M059J (cell line): ENCODE results near the gene CFAP107. TPM values are rescaled to one million over a fixed set of nuclear protein-coding genes. Genes with fewer than 3 reads are reported as not detected.
A peak's percentile ranks its signal among the peaks of the same experiment; 100 is the strongest.
"Not testable (repeated sequence)": the region's sequence is repeated elsewhere in the genome, so short reads cannot be mapped to it uniquely, and the experiment has no call there.

Experiments
- DNase-seq: peaks from one replicate; pipeline ENCODE4 v3.0.0-alpha.2; 2012; ENCODE audit warnings: low read depth
- total RNA-seq: library from RNA; depleted of rRNA; stranded (reverse); fragments of >200 nt; shearing (Covaris generic); gene quantifications from 2 replicates; pipeline ENCODE4 v1.2.3, GENCODE V29; 2014; rRNA removed

CFAP107 gene, protein sequence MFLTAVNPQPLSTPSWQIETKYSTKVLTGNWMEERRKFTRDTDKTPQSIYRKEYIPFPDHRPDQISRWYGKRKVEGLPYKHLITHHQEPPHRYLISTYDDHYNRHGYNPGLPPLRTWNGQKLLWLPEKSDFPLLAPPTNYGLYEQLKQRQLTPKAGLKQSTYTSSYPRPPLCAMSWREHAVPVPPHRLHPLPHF
- not detected in 2 replicates for total RNA-seq

DNA sequence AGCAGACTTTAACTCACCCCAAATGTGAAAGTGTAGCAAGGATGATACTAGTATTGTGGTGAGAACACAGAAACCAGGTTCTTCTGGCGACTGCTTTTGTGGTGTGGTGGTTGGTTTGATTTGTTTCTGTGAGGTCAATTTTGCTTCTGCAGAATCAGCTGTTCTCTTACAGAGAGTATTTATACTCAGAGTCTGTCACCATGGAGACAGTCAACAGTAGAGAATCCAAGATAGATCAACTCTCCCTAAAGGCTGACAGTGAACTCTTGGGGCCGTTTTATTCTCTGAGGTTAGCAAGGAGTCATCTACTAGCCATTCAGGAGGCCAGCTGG lies at the start of gene CFAP107:
Gene CFAP107, plus strand, starts transcription at position 209 of the 332 bp plus-strand sequence. CDS start 231 bp downstream, outside the sequence.
- peak; percentile 34 for DNase-seq

DNA sequence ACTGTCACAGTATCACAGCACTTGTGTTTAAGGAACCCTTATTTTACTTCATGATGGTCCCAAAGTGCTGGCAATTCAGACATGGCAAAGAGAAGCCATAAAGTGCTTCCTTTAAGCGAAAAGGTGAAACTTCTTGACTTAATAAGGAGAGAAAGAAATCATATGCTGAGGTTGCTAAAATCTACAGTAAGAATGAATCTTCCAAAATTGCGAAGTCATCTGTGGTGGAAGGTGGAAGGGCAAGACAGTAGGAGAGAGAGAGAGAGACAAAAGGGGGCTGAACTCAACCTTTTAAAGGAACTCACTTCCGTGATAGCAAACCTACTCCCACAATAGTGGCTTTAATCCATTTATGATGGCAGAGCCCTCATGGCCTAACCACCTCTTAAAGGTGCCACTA lies 49.3 kb upstream of the CFAP107 start:
- DNase-seq = no peak

DNA sequence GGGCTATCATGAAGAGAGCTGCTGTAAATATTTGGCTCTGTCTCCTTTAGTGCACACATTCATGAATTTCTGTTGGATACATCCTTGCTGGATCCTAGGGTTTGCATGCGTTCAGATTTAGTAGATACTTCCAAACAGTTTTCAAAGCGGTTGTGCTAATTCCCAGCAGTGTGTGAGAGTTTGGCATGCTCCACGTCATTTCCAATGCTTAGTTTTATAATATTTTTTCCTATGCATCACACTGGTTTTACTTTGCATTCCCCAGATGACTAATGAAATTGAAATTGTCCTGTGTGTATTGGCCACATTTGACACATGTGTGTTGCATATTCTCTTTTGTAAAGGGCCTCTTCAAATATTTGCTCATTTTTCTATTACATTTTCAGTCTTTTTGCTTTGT lies 48.6 kb upstream of the CFAP107 start:
- DNase-seq = no peak

DNA sequence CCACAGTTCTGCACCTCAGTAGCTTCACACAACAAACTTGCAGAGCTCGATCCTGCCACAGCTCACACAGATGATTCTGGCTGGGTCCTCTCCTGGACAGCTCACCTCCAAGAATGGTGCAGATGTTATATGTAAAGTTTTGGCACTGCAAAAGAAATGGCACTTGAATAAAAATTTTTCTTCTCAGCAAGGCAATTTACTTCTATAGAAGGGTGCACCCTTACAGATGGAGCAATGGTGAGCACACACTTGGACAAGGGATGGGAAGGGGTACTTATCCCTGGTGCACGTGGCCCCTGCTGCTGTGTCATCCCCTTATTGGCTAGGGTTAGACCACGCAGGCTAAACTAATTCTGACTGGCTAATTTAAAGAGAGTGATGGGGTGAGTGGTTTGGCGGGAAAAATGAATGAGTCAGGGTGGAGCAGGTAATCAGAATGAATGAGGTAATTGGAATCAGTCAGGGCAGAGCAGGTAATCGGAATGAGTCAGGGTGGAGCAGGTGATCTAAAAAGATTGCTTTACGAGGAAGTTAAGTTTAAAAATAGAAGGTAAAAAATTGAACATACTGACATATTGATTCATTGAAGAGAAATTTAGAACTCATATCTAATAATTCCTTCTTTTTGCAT lies 42.1 kb upstream of the CFAP107 start:
- DNase-seq = no peak

DNA sequence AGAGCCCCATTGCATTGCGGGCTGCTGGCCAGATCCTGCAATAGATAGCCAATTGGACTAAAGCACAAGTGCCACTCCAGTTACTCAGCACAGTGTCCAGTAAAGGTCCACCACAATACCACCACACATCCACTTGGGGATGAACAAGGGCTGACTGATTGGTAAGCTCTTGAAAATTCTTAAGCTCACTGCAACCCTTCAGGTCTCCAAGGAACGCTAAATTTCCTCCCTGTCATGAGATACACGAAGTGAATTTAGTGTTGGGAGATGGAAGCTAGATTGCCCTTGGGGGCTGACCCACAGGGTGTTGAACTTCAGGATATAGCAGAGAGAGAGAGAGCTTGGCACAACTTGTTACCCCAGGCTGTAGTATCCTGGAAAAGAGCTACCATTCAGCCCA lies 39.9 kb upstream of the CFAP107 start:
- DNase-seq = no peak

DNA sequence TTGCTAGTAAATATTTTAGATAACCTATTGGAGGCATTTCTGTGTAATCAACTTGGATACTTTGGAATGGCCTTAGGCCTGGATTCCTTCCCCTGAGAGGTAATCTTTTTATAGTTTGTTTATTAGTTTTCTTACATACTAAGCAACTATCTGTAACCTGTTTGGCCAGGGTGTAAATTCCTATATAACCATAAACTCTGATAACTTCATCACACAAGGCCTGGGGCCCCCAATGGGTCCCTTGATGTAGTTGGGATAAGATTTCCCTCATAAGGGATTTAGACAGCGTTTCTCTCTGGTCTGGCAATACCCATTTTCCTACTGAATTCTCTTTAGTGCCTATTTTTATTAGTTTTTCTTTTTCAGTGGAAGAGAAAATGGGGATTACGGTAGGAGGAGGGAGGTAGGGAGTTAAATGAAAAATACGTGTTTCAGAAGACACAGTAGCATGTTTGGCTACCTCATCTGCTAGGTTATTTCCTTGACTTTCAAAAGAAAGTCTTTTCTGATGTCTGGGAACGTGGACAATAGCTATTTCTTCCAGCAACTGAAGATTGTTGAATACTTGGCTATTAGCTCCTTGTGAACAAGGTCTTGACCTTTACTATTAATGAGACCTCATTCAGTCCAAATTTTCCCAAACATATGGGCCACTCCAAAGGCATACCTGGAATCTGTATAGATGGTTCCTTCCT lies 37.5 kb upstream of the CFAP107 start:
- no peak for DNase-seq

DNA sequence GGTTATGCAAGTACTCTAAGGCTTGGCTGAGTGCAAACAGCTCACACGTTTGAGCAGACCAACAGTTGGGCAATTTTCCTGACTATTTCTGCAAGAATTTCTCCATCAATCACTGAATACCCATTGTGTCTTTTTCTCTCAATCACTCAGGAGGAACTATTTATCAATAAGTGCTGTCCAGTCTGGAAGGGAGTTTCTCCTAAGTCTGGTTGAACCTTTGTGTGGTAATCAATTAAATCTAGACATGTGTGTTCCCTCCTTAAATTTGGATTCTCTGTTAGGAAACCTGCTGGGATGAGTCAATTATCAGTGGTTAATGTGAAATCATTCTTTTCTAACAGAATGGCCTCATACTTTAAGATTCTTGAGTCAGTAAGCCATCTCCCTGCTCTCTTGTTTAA lies 36.9 kb upstream of the CFAP107 start:
- no peak for DNase-seq

DNA sequence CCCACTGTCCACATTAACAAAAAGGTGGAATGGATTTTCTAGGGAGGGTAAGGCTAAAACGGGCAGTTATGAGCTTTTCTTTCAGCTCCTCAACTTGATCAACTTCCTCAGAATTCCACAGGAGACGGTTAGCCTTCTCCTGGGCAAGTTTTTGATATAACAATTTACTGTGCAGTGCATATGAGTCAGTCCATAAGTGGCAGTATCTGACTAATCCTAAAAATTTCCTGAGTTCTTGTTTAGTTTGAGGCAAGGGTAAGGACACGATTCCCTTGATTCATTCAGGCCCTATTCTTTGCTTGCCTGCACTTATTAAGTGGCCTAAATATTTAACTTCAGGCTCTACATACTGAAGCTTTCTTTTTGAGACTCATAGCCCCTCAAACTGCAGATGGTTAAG lies 36.3 kb upstream of the CFAP107 start:
- DNase-seq = no peak

DNA sequence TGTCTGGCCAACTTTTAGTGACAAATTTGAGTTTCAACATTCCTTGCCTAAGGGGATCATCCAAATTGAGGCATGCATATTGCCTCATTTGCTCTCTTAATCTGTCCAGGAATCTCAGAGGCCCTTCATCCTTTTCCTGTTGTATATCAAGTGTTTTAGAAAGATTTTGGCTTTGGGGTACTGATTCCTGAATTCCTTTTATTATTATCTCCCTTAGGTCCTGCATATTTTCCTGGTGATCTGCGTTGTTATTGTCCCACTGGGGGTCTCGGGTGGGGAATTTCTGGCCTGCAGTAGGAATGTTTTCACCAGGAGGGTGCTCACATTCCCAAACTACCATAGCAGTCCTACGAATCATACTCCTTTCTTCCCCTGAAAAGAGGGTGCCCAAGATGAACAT lies 34.5 kb upstream of the CFAP107 start:
- DNase-seq = no peak

DNA sequence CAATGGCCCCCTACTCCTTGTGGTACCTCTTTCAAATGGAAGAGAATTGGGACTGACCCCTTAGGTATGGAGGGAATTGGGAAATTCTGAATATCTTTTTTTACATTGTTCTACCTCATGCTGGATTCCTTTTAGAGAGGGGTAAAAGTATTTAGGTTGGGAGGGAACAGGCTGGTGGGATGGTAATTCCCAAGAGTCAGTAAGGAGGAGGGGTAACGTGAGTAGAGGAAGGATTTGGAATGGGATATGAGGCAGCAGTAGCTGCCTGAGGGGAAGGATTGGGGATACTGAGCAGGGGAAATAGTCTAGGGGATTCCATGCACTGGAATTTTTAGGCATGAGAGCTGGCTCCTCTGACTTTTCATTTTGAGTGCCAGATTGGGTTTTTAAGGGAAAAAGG lies 33.9 kb upstream of the CFAP107 start:
- no peak for DNase-seq

DNA sequence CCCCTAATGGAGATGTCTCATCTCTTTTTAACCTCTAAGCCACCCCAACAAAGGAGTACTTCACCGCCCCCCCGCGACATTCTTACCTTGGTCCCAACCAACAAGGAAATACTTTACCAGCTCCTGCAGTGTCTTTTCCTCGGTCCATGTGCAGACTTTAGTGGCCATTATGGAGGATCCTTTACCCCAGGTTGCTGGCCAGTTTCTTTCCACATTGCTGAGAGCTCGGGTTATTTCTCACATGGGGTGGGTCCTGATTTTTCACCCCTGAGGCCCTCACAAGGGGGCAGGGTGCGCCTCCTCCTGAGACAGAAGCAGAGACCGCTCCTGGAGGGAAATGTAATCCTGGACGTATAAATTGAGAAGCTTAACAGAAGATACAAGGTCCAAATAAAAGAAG lies 33.1 kb upstream of the CFAP107 start:
- no peak for DNase-seq

DNA sequence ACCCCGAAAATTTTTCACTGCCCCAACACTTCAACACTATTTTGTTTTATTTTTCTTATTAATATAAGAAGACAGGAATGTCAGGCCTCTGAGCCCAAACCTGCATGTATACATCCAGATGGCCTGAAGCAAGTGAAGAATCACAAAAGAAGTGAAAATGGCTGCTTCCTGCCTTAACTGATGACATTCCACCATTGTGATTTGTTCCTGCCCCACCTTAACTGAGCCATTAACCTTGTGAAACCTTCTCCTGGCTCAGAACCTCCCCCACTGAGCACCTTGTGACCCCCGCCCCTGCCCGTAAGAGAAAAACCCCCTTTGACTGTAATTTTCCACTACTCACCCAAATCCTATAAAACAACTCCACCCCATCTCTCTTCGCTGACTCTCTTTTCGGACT lies 32.3 kb upstream of the CFAP107 start:
- DNase-seq = not testable (repeated sequence)

DNA sequence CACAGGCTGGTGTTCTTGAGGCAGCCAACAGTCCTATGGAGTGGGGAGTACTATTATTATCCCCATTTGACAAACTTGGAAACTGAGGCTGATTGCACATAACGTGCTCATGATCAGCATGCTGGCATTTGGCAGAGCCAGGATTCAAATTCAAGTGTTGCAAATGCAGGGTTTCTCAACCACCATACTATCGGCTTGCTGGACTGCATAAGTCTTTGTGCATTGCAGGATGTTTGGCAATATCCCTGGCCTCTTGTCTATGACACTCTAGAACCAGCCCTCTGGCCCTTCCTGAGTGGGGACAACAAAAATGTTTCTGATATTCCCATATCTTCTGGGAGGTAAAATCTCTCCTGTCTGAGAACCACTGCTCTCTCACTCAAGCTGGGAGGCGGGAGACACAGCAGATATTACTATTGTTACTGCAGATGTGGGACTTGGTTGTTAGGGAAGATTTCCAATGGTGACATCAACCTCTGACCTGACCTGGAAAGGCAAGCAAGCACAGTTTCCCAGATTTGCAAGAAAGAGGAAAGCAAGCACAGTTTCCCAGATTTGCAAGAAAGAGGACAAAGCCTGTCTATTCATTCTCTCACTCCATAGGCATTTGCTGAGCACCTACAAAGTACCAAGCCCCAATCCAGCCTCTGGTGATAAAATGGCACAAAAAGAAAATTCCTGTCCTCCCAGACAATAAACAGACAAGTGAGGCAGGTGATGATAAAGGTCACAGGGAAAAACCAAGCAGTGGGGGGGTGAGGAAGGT lies 31.1 kb upstream of the CFAP107 start:
- no peak for DNase-seq

DNA sequence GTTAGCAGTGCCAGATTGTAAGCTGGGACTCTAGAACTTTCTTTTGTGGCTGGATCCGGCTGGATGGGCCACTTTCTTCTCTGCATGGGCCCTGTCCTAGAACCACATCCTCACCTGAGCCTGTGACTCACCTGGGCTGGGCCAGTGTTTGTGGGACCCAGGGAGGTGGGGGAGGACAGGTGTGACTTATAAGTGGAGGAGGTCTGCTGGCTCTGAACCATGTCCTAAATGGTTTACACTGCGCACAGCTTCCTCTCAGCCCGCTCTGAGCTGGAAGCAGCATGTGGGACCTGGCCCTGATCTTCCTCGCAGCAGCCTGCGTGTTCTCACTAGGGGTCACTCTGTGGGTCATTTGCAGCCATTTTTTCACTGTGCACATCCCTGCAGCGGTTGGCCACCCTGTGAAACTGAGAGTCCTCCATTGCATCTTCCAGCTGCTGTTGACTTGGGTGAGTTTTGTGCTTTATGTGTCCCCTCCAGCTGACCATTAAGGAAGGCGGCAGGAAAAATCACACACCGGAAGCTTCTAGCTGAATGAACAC lies 30.0 kb upstream of the CFAP107 start, which contains the start of gene AADACL3:
Gene AADACL3, plus strand, starts transcription at position 215 of the 542 bp plus-strand sequence. Its CDS starts 67 bp downstream, at position 282.
- no peak for DNase-seq

DNA sequence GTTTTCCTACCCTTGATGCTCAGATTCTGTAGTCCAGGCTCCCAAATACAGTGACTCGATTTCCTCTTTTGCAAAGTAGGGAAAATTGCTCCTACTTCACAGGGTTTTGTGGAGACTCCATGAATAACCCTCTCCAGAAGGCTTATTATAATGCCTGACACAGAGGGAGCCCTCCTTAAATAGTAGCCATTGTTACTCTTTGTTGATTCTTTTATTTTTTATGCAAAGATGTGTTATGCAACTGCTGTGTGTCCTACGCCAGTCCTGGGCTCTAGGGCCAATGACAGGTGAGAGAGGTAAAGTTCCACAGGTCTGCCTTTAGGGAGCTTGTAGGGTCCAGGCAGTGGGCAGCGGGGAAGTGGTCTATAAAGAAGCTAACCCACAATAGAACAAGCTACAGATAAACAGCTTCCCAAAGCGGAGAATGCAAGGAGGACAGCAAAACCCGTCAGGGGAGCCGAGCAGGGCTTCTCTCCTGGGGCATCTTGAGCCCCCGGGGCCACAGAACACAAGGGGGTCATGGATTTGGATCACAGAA lies 28.6 kb upstream of the CFAP107 start:
- no peak for DNase-seq

DNA sequence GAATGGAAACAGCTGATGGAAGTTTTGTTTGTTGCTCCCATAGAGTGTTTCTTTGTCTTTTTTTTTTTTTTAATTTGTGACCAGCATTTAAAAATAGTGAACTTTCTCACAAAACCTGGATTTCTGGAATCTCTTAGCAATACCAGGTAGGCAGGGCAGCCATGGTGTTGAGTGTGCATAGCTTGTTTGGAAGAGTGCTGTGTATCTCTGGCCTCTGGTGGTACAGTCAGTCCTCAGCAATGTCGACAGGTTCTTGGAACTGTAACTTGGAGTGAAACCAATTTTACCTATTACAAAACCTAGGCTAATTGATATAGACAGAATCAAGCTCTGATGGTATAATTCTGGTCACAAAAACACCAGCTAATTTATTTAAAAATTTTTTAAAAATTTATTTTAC lies 23.4 kb upstream of the CFAP107 start:
- no peak for DNase-seq

DNA sequence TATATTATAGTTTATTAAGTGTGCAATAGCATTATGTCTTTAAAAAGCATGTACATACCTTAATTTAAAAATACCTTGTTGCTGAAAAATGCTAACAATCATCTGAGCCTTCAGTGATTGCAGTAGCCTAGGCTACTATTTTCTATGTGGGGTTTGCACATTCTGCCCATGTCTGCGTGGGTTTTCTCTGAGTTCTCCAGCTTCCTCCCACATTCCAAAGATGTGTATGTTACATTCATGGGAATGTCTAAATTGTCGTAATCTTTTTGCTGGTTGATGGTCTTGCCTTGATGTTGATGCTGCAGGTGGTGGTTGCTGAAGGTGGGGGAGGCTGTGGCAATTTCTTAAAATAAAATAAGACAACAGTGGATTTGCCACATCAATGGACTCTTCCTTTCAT lies 17.6 kb upstream of the CFAP107 start:
- no peak for DNase-seq

DNA sequence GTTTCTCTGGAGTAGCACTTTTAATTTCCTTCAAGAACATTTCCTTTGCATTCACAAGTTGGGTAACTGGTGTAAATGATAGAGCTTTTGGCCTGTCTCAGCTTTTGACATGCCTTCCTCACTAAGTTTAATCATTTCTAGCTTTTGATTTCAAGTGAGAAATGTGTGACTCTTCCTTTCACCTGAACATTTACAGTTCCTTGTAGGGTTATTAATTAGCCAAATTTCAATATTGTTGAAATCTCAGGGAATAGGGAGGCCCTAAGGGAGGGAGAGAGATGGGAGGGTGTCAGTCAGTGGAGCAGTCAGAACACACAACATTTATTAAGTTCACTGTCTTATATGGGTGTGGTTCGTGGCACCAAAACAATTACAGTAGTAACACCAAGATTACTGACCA lies 15.8 kb upstream of the CFAP107 start:
- DNase-seq = no peak

DNA sequence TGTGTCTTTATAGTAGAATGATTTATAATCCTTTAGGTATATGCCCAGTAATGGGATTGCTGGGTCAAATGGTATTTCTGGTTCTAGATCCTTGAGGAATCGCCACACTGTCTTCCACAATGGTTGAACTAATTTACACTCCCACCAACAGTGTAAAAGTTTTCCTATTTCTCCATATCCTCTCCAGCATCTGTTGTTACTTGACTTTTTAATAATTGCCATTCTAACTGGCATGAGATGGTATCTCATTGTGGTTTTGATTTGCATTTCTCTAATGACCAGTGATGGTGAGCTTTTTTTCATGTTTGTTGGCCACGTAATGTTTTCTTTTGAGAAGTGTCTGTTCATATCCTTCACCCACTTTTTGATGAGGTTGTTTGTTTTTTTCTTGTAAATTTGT lies 14.9 kb upstream of the CFAP107 start:
- not testable (repeated sequence) for DNase-seq

DNA sequence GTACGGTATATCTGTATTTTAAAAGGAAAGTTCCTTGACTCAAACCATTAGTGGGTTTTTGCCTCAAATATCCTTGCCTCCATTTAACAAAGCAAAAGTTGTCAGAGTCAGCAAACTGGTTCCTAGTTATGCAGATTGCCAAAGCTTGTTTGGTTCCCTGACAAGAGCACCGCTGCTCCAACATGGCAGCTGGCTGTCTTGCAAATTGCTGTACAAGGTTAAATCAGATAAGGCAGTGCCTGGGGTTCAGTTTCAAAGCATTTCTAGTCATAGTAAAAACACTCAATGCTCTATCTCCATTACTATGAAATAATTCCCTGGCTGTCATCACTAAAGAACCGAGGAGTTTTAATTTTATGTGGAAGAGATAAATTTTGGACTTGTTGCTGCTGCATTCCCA lies 11.3 kb upstream of the CFAP107 start:
- DNase-seq = no peak

DNA sequence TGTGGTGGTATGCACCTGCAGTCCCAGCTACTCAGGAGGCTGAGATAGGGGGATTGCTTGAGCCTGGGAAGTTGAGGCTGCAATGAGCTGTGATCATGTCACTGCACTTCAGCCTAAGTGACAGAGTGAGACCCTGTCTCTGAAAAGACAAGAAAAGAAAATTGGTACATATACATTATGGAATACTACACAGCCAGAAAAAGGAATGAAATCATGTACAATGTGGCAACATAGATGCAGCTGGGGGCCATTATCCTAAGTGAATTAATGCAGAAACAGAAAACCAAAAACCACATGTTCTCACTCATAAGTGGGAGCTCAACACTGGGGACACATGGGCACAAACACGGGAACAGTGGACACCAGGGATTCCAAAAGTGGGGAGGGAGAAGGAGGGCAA lies 7.1 kb upstream of the CFAP107 start:
- no peak for DNase-seq

DNA sequence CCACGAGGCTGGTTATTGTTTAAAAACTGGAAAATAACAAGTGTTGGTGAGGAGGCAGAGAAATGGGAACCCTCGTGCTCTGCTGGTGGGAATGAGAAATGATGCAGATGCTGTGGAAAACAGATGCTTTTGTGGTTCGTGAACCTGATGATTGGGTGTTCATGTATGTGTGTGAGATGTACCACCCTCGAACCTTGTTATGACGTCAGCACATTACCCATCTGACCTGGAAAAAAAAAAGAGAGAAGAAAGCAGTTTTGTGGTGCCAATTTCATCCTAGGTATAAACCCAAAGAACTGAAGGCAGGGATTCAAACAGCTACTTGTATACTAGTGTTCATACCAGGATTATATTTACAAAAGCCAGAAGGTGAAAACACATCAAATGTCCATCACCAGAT lies 6.4 kb upstream of the CFAP107 start:
- DNase-seq = no peak
